ENCODE data around the gene ZACN.

DNA sequence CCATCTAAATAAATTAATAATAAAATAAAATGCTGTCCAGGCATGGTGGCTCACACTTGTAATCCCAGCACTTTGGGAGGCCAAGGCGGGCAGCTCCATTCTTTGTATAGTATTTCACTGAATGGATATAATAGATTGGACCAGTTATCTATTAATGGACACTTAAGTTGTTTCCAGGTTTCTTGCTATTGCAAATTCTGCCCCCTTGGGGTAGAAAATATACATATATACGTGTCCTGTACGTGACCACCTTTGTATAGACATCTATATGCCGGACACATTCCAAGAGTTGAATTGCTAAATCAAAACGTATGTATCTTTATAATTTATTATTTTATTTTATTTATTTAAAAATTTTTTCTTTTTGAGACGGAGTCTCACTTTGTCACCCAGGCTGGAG is 28.5 kb downstream of the ZACN start:
- TF ChIP-seq, protein P1, sequence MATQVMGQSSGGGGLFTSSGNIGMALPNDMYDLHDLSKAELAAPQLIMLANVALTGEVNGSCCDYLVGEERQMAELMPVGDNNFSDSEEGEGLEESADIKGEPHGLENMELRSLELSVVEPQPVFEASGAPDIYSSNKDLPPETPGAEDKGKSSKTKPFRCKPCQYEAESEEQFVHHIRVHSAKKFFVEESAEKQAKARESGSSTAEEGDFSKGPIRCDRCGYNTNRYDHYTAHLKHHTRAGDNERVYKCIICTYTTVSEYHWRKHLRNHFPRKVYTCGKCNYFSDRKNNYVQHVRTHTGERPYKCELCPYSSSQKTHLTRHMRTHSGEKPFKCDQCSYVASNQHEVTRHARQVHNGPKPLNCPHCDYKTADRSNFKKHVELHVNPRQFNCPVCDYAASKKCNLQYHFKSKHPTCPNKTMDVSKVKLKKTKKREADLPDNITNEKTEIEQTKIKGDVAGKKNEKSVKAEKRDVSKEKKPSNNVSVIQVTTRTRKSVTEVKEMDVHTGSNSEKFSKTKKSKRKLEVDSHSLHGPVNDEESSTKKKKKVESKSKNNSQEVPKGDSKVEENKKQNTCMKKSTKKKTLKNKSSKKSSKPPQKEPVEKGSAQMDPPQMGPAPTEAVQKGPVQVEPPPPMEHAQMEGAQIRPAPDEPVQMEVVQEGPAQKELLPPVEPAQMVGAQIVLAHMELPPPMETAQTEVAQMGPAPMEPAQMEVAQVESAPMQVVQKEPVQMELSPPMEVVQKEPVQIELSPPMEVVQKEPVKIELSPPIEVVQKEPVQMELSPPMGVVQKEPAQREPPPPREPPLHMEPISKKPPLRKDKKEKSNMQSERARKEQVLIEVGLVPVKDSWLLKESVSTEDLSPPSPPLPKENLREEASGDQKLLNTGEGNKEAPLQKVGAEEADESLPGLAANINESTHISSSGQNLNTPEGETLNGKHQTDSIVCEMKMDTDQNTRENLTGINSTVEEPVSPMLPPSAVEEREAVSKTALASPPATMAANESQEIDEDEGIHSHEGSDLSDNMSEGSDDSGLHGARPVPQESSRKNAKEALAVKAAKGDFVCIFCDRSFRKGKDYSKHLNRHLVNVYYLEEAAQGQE (IDR thresholded peaks at IDR 0.05; ENCODE audit: low read depth, low read length) = no peak
- no peak for TF ChIP-seq IRF3 (IDR thresholded peaks at IDR 0.05; ENCODE audit: low read depth, low read length)
- no peak for TF ChIP-seq SIN3A (IDR thresholded peaks at IDR 0.05; ENCODE audit: borderline replicate concordance, low read depth, low read length)
- TF ChIP-seq, protein P2, sequence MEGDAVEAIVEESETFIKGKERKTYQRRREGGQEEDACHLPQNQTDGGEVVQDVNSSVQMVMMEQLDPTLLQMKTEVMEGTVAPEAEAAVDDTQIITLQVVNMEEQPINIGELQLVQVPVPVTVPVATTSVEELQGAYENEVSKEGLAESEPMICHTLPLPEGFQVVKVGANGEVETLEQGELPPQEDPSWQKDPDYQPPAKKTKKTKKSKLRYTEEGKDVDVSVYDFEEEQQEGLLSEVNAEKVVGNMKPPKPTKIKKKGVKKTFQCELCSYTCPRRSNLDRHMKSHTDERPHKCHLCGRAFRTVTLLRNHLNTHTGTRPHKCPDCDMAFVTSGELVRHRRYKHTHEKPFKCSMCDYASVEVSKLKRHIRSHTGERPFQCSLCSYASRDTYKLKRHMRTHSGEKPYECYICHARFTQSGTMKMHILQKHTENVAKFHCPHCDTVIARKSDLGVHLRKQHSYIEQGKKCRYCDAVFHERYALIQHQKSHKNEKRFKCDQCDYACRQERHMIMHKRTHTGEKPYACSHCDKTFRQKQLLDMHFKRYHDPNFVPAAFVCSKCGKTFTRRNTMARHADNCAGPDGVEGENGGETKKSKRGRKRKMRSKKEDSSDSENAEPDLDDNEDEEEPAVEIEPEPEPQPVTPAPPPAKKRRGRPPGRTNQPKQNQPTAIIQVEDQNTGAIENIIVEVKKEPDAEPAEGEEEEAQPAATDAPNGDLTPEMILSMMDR (IDR thresholded peaks at IDR 0.05) = peak; percentile 55
- TF ChIP-seq TAF1 (IDR thresholded peaks at IDR 0.05; ENCODE audit: borderline replicate concordance, low read depth, low read length) = no peak
- TF ChIP-seq RAD21 (IDR thresholded peaks at IDR 0.05; ENCODE audit: low read length) = peak; percentile 33; the same call in 1 of the 2 replicates
- TF ChIP-seq SMC3 (IDR thresholded peaks at IDR 0.05; ENCODE audit: low read depth, low read length) = no peak
- no peak for TF ChIP-seq NRF1 (IDR thresholded peaks at IDR 0.05; ENCODE audit: low read depth, low read length)
- TF ChIP-seq POLR2AphosphoS5 (IDR thresholded peaks at IDR 0.05; ENCODE audit: low read depth, low read length) = no peak
- no peak for TF ChIP-seq ZBTB33 (IDR thresholded peaks at IDR 0.05; ENCODE audit: borderline replicate concordance, low read depth)
- TF ChIP-seq, protein P3, sequence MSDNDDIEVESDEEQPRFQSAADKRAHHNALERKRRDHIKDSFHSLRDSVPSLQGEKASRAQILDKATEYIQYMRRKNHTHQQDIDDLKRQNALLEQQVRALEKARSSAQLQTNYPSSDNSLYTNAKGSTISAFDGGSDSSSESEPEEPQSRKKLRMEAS (IDR thresholded peaks at IDR 0.05; ENCODE audit: low read depth) = no peak
- no peak for TF ChIP-seq PBX3 (IDR thresholded peaks at IDR 0.05)
